Stimulated activated naive B cell treated with anti-CD40 and anti-IgM and Interleukin-4, amounts not matched to agents 10 μg/mL and 1 μg/mL and 100 μg/mL, for 72 hours (primary cell): Measurements from ENCODE around the gene POLA2.

Experiments used
- ATAC-seq, 2 donors: fragments of 150-1000 bp; cut with Tn5 transposase; replicated peaks; 2 replicates each; pipeline ENCODE4 v1.10.0; 2021; ENCODE audit warnings: moderate library complexity in 1 of 2
- DNase-seq: peaks from one replicate; pipeline ENCODE4 v3.0.0; 2021
- H3K27ac Mint-ChIP-seq: one replicate; pipeline ENCODE4 v1.8.0; 2022; ENCODE audit warnings: mild to moderate bottlenecking, mixed read lengths
- H3K27me3 Mint-ChIP-seq, 2 donors: one replicate each; pipeline ENCODE4 v1.8.0; 2022; ENCODE audit warnings: mixed read lengths in 2 of 2
- H3K36me3 Mint-ChIP-seq, 2 donors: one replicate each; pipeline ENCODE4 v1.8.0; 2022; ENCODE audit warnings: mixed read lengths in 2 of 2, mild to moderate bottlenecking in 1 of 2
- H3K4me1 Mint-ChIP-seq, 2 donors: one replicate each; pipeline ENCODE4 v1.8.0; 2022; ENCODE audit warnings: mixed read lengths in 2 of 2, mild to moderate bottlenecking in 1 of 2
- H3K4me3 Mint-ChIP-seq, 2 donors: one replicate each; pipeline ENCODE4 v1.8.0; 2022; ENCODE audit warnings: mild to moderate bottlenecking in 2 of 2, mixed read lengths in 2 of 2, moderate library complexity in 1 of 2
- H3K9me3 Mint-ChIP-seq, 2 donors: one replicate each; pipeline ENCODE4 v1.8.0; 2022; ENCODE audit warnings: mixed read lengths in 2 of 2, mild to moderate bottlenecking in 1 of 2

The POLA2 gene

GRCh38 chr11:65315204-65315865 is 53.6 kb downstream of the POLA2 start:
- DNase-seq (peak; percentile 64), ATAC-seq (peak; percentile 75 to 77)
- Mint-ChIP-seq H3K36me3 (no peaks in the 10 kb centered on the region), H3K27me3 (peaks cover 11 to 15% of the 10 kb centered on the region in 2 donors), H3K4me1 (peaks cover 11 to 19% of the 10 kb centered on the region in 2 donors), H3K27ac (peak overlapping the region; percentile 62), H3K9me3 (no peaks in the 10 kb centered on the region), H3K4me3 (peak overlapping the region; percentile 85)

- peaks cover 11 to 19% of the 10 kb centered on the region in 2 donors for H3K4me1 Mint-ChIP-seq
- DNase-seq, result no peak
Measured at GRCh38 chr11:65315866-65316226, 54.1 kb downstream of the POLA2 start.

GRCh38 chr11:65316227-65317024 is 54.7 kb downstream of the POLA2 start:
- peaks cover 4 to 5% of the 10 kb centered on the region in 2 donors for H3K36me3 Mint-ChIP-seq
- peaks cover 11 to 19% of the 10 kb centered on the region in 2 donors for H3K4me1 Mint-ChIP-seq
- H3K27ac Mint-ChIP-seq, result peak overlapping the region; percentile 62
- no peak for ATAC-seq
- peaks cover 11 to 15% of the 10 kb centered on the region in 2 donors for H3K27me3 Mint-ChIP-seq
- no peaks in the 10 kb centered on the region for H3K9me3 Mint-ChIP-seq
- no peak for DNase-seq
- peak overlapping the region in 1 of 2 donors; percentile 32 for H3K4me3 Mint-ChIP-seq

More at GRCh38 chr11:65315866-65316226, 54.1 kb downstream of the POLA2 start:
- peak overlapping the region; percentile 62 for H3K27ac Mint-ChIP-seq
- H3K9me3 Mint-ChIP-seq, result no peaks in the 10 kb centered on the region
- ATAC-seq, result peak; percentile 1 to 10
- H3K27me3 Mint-ChIP-seq, result peaks cover 11 to 15% of the 10 kb centered on the region in 2 donors
- peak overlapping the region; percentile 85 for H3K4me3 Mint-ChIP-seq
- H3K36me3 Mint-ChIP-seq, result no peaks in the 10 kb centered on the region

GRCh38 chr11:65317025-65317786 is 55.4 kb downstream of the POLA2 start:
- no peak for ATAC-seq
- peaks cover 11 to 15% of the 10 kb centered on the region in 2 donors for H3K27me3 Mint-ChIP-seq
- no peak overlapping the region for H3K4me3 Mint-ChIP-seq
- H3K36me3 Mint-ChIP-seq, result peaks cover 12 to 13% of the 10 kb centered on the region in 2 donors
- no peak for DNase-seq
- no peaks in the 10 kb centered on the region for H3K9me3 Mint-ChIP-seq
- peaks cover 11 to 19% of the 10 kb centered on the region in 2 donors for H3K4me1 Mint-ChIP-seq
- H3K27ac Mint-ChIP-seq, result no peak overlapping the region

- no peak overlapping the region for H3K4me3 Mint-ChIP-seq
- ATAC-seq, result no peak
- H3K27ac Mint-ChIP-seq, result no peak overlapping the region
Measured at GRCh38 chr11:65320386-65321075, 58.8 kb downstream of the POLA2 start.

GRCh38 chr11:65321076-65321475 is 59.3 kb downstream of the POLA2 start:
- H3K27me3 Mint-ChIP-seq, result no peaks in the 10 kb centered on the region
- DNase-seq (no peak), ATAC-seq (no peak)
- peaks cover 15 to 16% of the 10 kb centered on the region in 2 donors for H3K36me3 Mint-ChIP-seq
- peaks cover 2 to 6% of the 10 kb centered on the region in 2 donors for H3K4me1 Mint-ChIP-seq
- no peak overlapping the region for H3K4me3 Mint-ChIP-seq
- H3K9me3 Mint-ChIP-seq, result no peaks in the 10 kb centered on the region
- no peak overlapping the region for H3K27ac Mint-ChIP-seq

More at GRCh38 chr11:65320386-65321075, 58.8 kb downstream of the POLA2 start:
- no peak for DNase-seq
- Mint-ChIP-seq H3K36me3 (peaks cover 15 to 16% of the 10 kb centered on the region in 2 donors), H3K4me1 (peaks cover 8 to 9% of the 10 kb centered on the region in 2 donors), H3K9me3 (no peaks in the 10 kb centered on the region), H3K27me3 (no peaks in the 10 kb centered on the region)

- Mint-ChIP-seq H3K9me3 (no peaks in the 10 kb centered on the region), H3K27ac (no peak overlapping the region), H3K27me3 (no peaks in the 10 kb centered on the region), H3K36me3 (peaks cover 15 to 16% of the 10 kb centered on the region in 2 donors), H3K4me3 (no peak overlapping the region), H3K4me1 (no peaks in the 10 kb centered on the region)
- DNase-seq (no peak), ATAC-seq (no peak)
Measured at GRCh38 chr11:65321828-65322485, 60.2 kb downstream of the POLA2 start.

- Mint-ChIP-seq H3K36me3 (peaks cover 15 to 16% of the 10 kb centered on the region in 2 donors), H3K27ac (no peak overlapping the region), H3K9me3 (no peaks in the 10 kb centered on the region), H3K4me3 (no peak overlapping the region), H3K27me3 (no peaks in the 10 kb centered on the region), H3K4me1 (no peaks in the 10 kb centered on the region)
- DNase-seq (no peak), ATAC-seq (no peak)
Measured at GRCh38 chr11:65323813-65324212, 62.1 kb downstream of the POLA2 start.

GRCh38 chr11:65325435-65325834 is 63.7 kb downstream of the POLA2 start:
- H3K27me3 Mint-ChIP-seq, result no peaks in the 10 kb centered on the region
- ATAC-seq, result no peak
- H3K4me3 Mint-ChIP-seq, result no peak overlapping the region

GRCh38 chr11:65327021-65327420 is 65.3 kb downstream of the POLA2 start:
- Mint-ChIP-seq H3K27ac (no peak overlapping the region), H3K36me3 (peaks cover 4 to 6% of the 10 kb centered on the region in 2 donors)

More at GRCh38 chr11:65325435-65325834, 63.7 kb downstream of the POLA2 start:
- Mint-ChIP-seq H3K4me1 (peaks cover 5 to 12% of the 10 kb centered on the region in 2 donors), H3K9me3 (no peaks in the 10 kb centered on the region), H3K27ac (no peak overlapping the region), H3K36me3 (peaks cover 15 to 16% of the 10 kb centered on the region in 2 donors)
- no peak for DNase-seq

GRCh38 chr11:65329478-65329877 is 67.7 kb downstream of the POLA2 start:
- no peaks in the 10 kb centered on the region for H3K27me3 Mint-ChIP-seq
- DNase-seq (no peak), ATAC-seq (no peak)
- H3K27ac Mint-ChIP-seq, result peak overlapping the region; percentile 87
- H3K36me3 Mint-ChIP-seq, result peaks cover 1 to 4% of the 10 kb centered on the region in 2 donors
- no peaks in the 10 kb centered on the region for H3K9me3 Mint-ChIP-seq
- H3K4me1 Mint-ChIP-seq, result peaks cover 5 to 16% of the 10 kb centered on the region in 2 donors
- H3K4me3 Mint-ChIP-seq, result peak overlapping the region; percentile 31 to 77

More at GRCh38 chr11:65327021-65327420, 65.3 kb downstream of the POLA2 start:
- Mint-ChIP-seq H3K9me3 (no peaks in the 10 kb centered on the region), H3K4me1 (peaks cover 5 to 13% of the 10 kb centered on the region in 2 donors), H3K4me3 (no peak overlapping the region), H3K27me3 (no peaks in the 10 kb centered on the region)
- ATAC-seq, result no peak
- DNase-seq, result no peak

GRCh38 chr11:65329944-65330403 is 68.2 kb downstream of the POLA2 start:
- peak overlapping the region; percentile 31 to 77 for H3K4me3 Mint-ChIP-seq
- no peaks in the 10 kb centered on the region for H3K27me3 Mint-ChIP-seq
- DNase-seq (peak; percentile 69), ATAC-seq (peak; percentile 45 to 51)
- H3K9me3 Mint-ChIP-seq, result no peaks in the 10 kb centered on the region
- H3K36me3 Mint-ChIP-seq, result peaks cover 1 to 4% of the 10 kb centered on the region in 2 donors
- peaks cover 10 to 21% of the 10 kb centered on the region in 2 donors for H3K4me1 Mint-ChIP-seq
- H3K27ac Mint-ChIP-seq, result peak overlapping the region; percentile 87

GRCh38 chr11:65330544-65330943 is 68.8 kb downstream of the POLA2 start:
- Mint-ChIP-seq H3K4me1 (peaks cover 16 to 27% of the 10 kb centered on the region in 2 donors), H3K9me3 (no peaks in the 10 kb centered on the region), H3K27me3 (no peaks in the 10 kb centered on the region), H3K27ac (no peak overlapping the region), H3K4me3 (no peak overlapping the region), H3K36me3 (peaks cover 1 to 4% of the 10 kb centered on the region in 2 donors)
- no peak for DNase-seq
- no peak for ATAC-seq
